Stomach (tissue), 9 donors: ENCODE data around the gene SFXN5. TPM values are rescaled to one million over a fixed set of nuclear protein-coding genes. Genes with fewer than 3 reads are reported as not detected.

Experiments used
- DNase-seq, 2 donors: peaks; one replicate each; pipeline versions ENCODE4 v3.0.0 to v3.0.0-alpha.2; 2013 to 2019
- H3K27ac ChIP-seq, 5 donors: fragments of 200-600 bp in 4 of 5; sonication (generic) in 4 of 5; one replicate each; pipeline ENCODE4 v1.5.1; 2013 to 2019; ENCODE audit warnings: mild to moderate bottlenecking in 1 of 5, moderate library complexity in 1 of 5
- H3K27me3 ChIP-seq, 3 donors: fragments of 200-600 bp; sonication (generic); one replicate each; pipeline ENCODE4 v1.5.1; 2017 to 2019; ENCODE audit warnings: mixed run types in 1 of 3
- H3K36me3 ChIP-seq, 4 donors: fragments of 200-600 bp; sonication (generic); 1 replicate in 3 of 4; 2 replicates in 1 of 4; pipeline ENCODE4 v1.5.1; 2016 to 2019
- H3K4me1 ChIP-seq, 4 donors: fragments of 200-600 bp; sonication (generic); one replicate each; pipeline ENCODE4 v1.5.1; 2016 to 2019
- H3K4me3 ChIP-seq, 4 donors: fragments of 200-600 bp; sonication (generic) in 3 of 4; one replicate each; pipeline ENCODE4 v1.5.1; 2016 to 2019; ENCODE audit warnings: mild to moderate bottlenecking in 1 of 4
- H3K9me3 ChIP-seq, 4 donors: fragments of 200-600 bp; sonication (generic); one replicate each; pipeline ENCODE4 v1.5.1; 2016 to 2019
- CTCF ChIP-seq, 7 experiments: fragments of 450-650 bp in 4 of 7; fragments of 200-600 bp in 3 of 7; sonication (generic) in 3 of 7; IDR thresholded peaks; one replicate each; pipeline ENCODE4 v1.5.1; 2016 to 2019; ENCODE audit warnings: antibody characterized with exemption in 7 of 7, control low read depth in 2 of 7, mild to moderate bottlenecking in 1 of 7
- EP300 ChIP-seq: sonication (generic); formaldehyde crosslinking; IDR thresholded peaks from one replicate; pipeline ENCODE4 v1.6.1; 2017; ENCODE audit warnings: antibody characterized with exemption
- POLR2A ChIP-seq, 4 donors: fragments of 450-650 bp; IDR thresholded peaks; one replicate each; pipeline ENCODE4 v1.6.1; 2016; ENCODE audit warnings: antibody characterized with exemption in 4 of 4, control low read depth in 2 of 4, mild to moderate bottlenecking in 1 of 4, moderate library complexity in 1 of 4
- POLR2AphosphoS5 ChIP-seq, 3 donors: sonication (generic); formaldehyde crosslinking; IDR thresholded peaks; one replicate each; pipeline ENCODE4 v1.6.1; 2016; ENCODE audit warnings: antibody characterized with exemption in 3 of 3
- WGBS, 5 donors: extraction: QIAGEN DNeasy Blood & Tissue Kit in 3 of 5; methylation state at CpG; one replicate each; pipeline versions ENCODE4 v1.1.5 to v1.1.7; 2013 to 2018; 5-methylcytosine and 5-hydroxymethylcytosine counted together
- intact Hi-C: fragments of 100-400 bp; cut with DNase I; formaldehyde crosslinking; loops from one replicate; pipeline ENCODE4 v1.15.1; 2023; ENCODE audit warnings: low total_unique reads
- polyA plus RNA-seq, 3 donors: library from polyadenylated mRNA; stranded (reverse); fragments of 200-250 nt; gene quantifications; one replicate each; pipeline ENCODE4 v1.2.3, GENCODE V29; 2013
- total RNA-seq, 5 donors: library from RNA; depleted of rRNA; stranded (reverse); fragments of >200 nt; gene quantifications; one replicate each; pipeline versions ENCODE4 v1.1.0 to v1.2.3, GENCODE V29; 2014 to 2016
- donor health status: healthy with polysubstance abuse.
- donor health status: Bipolar disorder and iron deficiency.
- donor health status: healthy.

Gene SFXN5
- total and polyA plus RNA-seq, 8 donors, result 2.7 to 118 (median 17.2) TPM

GRCh38 chr2:72972352-72973136 lies 99.0 kb downstream of the SFXN5 start:
- peaks cover 0 to 26% (median 4%) of the 10 kb centered on the region in 4 donors for H3K36me3 ChIP-seq
- intact Hi-C loops, result no loop called here
- no peak for DNase-seq
- 85 to 94% (median 89%) methylated on average over 10 to 12 of the region's 12 CpGs for WGBS, 5 donors
- H3K27me3 ChIP-seq, result no peaks in the 10 kb centered on the region
- H3K4me1 ChIP-seq, result no peaks in the 10 kb centered on the region
- H3K4me3 ChIP-seq, result no peak overlapping the region
- no peaks in the 10 kb centered on the region for H3K9me3 ChIP-seq
- no peak for TF ChIP-seq POLR2AphosphoS5 (IDR thresholded peaks at IDR 0.05)
- TF ChIP-seq POLR2A (IDR thresholded peaks at IDR 0.05), result no peak
- no peak for TF ChIP-seq EP300
- TF ChIP-seq CTCF (IDR thresholded peaks at IDR 0.05), result no peak
- no peak overlapping the region for H3K27ac ChIP-seq

- Histone ChIP-seq H3K4me3 (no peak overlapping the region), H3K27ac (no peak overlapping the region), H3K36me3 (peaks cover 0 to 41% (median 8%) of the 10 kb centered on the region in 4 donors), H3K4me1 (no peaks in the 10 kb centered on the region), H3K9me3 (no peaks in the 10 kb centered on the region), H3K27me3 (no peaks in the 10 kb centered on the region)
- no peak for DNase-seq
- TF ChIP-seq POLR2AphosphoS5 (IDR thresholded peaks at IDR 0.05) (no peak), CTCF (IDR thresholded peaks at IDR 0.05) (no peak), POLR2A (IDR thresholded peaks at IDR 0.05) (no peak), EP300 (no peak)
- intact Hi-C loops, result no loop called here
- WGBS, 5 donors, result 86 to 90% (median 88%) methylated on average over 7 of the region's 7 CpGs
These were observed 100.5 kb downstream of the SFXN5 start for GRCh38 chr2:72971036-72971435.

GRCh38 chr2:72969706-72970105 lies 101.8 kb downstream of the SFXN5 start:
- no peak overlapping the region for H3K27ac ChIP-seq
- no peaks in the 10 kb centered on the region for H3K4me1 ChIP-seq
- DNase-seq, result no peak
- TF ChIP-seq EP300 (no peak), POLR2AphosphoS5 (IDR thresholded peaks at IDR 0.05) (no peak), POLR2A (IDR thresholded peaks at IDR 0.05) (no peak), CTCF (IDR thresholded peaks at IDR 0.05) (no peak)
- no peak overlapping the region for H3K4me3 ChIP-seq
- intact Hi-C loops, result no loop called here
- no peaks in the 10 kb centered on the region for H3K9me3 ChIP-seq
- peaks cover 0 to 42% (median 14%) of the 10 kb centered on the region in 4 donors for H3K36me3 ChIP-seq
- H3K27me3 ChIP-seq, result no peaks in the 10 kb centered on the region
- WGBS, 5 donors, result 68 to 83% (median 76%) methylated on average over 1 to 4 of the region's 4 CpGs

GRCh38 chr2:72968286-72968685 lies 103.2 kb downstream of the SFXN5 start:
- no peaks in the 10 kb centered on the region for H3K4me1 ChIP-seq
- no peaks in the 10 kb centered on the region for H3K9me3 ChIP-seq
- DNase-seq, result no peak
- WGBS, 5 donors, result 91 to 95% (median 94%) methylated on average over 6 to 8 of the region's 8 CpGs
- no peak overlapping the region for H3K4me3 ChIP-seq
- H3K27me3 ChIP-seq, result no peaks in the 10 kb centered on the region
- H3K27ac ChIP-seq, result no peak overlapping the region
- intact Hi-C loops, result no loop called here
- peaks cover 0 to 42% (median 13%) of the 10 kb centered on the region in 4 donors for H3K36me3 ChIP-seq
- TF ChIP-seq POLR2A (IDR thresholded peaks at IDR 0.05) (no peak), EP300 (no peak), CTCF (IDR thresholded peaks at IDR 0.05) (no peak), POLR2AphosphoS5 (IDR thresholded peaks at IDR 0.05) (no peak)
